IPS-15b (cell line): Measurements from ENCODE around the gene PCID2.

Source experiments
- H3K27me3 ChIP-seq: one replicate; pipeline ENCODE4 v1.6.1; 2013; ENCODE audit warnings: low read length; ENCODE audit not compliant: control insufficient read depth, insufficient read depth
- H3K36me3 ChIP-seq: one replicate; pipeline ENCODE4 v1.6.1; 2013; ENCODE audit warnings: low read length; ENCODE audit not compliant: control insufficient read depth, insufficient read depth
- H3K4me1 ChIP-seq: one replicate; pipeline ENCODE4 v1.6.1; 2013; ENCODE audit warnings: mild to moderate bottlenecking, low read length; ENCODE audit not compliant: control insufficient read depth, insufficient read depth
- H3K4me3 ChIP-seq: one replicate; pipeline ENCODE4 v1.5.1; 2013; ENCODE audit warnings: low read depth, low read length
- H3K9ac ChIP-seq: one replicate; pipeline ENCODE4 v1.6.1; 2013; ENCODE audit warnings: low read depth, mild to moderate bottlenecking, low read length
- H3K9me3 ChIP-seq: one replicate; pipeline ENCODE4 v1.6.1; 2013; ENCODE audit warnings: mild to moderate bottlenecking, low read length; ENCODE audit not compliant: control insufficient read depth, insufficient read depth

The PCID2 gene

DNA sequence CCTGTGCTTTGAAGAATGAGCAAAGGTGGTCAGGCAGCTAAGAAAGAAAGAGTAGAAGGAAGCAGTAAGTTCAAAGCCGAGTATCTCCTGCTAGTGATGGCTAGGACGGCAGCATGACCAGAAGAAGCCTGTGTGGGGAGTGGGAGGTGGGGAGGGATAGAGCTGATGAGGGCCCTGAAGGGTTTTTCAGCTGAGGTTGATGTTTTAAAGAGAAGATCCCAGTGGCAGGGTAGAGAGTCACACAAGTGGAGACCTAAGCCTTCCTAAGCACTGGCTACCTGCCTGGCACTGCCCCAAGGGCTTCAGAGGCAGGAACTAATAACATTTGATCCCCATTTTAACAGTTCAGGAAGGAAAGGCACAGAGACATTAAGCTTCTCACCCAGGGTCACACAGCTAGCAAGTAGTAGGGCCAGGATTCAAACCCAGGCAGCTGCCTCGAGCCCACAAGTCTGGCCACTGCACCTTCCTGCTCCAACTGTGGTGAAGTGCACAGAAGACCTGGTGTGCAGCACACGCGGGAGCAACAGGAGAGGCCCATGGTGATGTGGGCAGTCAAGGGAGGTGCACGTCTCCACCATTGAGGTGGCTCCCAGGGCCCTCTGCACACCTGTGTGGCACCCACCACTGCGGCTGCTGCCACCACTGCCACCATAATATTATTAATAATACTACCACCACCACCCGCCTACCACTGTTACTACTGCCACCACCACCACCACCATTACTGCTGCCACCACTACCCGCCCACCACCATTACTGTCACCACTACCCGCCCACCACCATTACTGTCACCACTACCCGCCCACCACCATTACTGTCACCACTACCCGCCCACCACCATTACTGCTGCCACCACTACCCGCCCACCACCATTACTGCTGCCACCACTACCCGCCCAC is 23.1 kb upstream of the PCID2 start:
- Histone ChIP-seq H3K9me3 (no peaks in the 10 kb centered on the region), H3K9ac (no peak overlapping the region), H3K4me1 (no peaks in the 10 kb centered on the region), H3K36me3 (peaks cover 29% of the 10 kb centered on the region), H3K27me3 (no peaks in the 10 kb centered on the region), H3K4me3 (no peak overlapping the region)

DNA sequence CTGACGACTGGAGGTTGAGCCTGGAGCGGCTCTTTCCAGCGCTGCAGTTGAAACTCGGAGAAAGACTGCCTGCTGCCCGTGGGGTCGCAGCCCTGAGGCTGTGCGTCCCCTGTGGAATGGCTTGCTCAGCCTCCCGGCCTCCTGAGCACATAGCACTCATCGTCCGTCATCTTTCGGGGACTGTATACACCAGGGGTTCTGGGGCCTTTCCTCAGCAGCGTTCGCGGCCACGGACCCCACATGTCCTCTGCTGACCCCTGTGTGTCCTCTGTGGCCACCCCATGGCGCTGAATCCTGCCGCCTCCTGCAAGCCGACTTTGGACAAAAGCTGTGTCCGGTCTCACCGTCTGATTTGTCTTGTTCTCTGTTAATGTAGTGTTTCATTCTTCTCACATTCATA is 21.3 kb upstream of the PCID2 start:
- Histone ChIP-seq H3K9ac (no peak overlapping the region), H3K27me3 (no peaks in the 10 kb centered on the region), H3K4me1 (no peaks in the 10 kb centered on the region), H3K36me3 (peaks cover 38% of the 10 kb centered on the region), H3K9me3 (no peaks in the 10 kb centered on the region), H3K4me3 (no peak overlapping the region)

- Histone ChIP-seq H3K4me1 (no peaks in the 10 kb centered on the region), H3K27me3 (no peaks in the 10 kb centered on the region), H3K9ac (no peak overlapping the region), H3K9me3 (no peaks in the 10 kb centered on the region), H3K36me3 (peaks cover 38% of the 10 kb centered on the region), H3K4me3 (no peak overlapping the region)
Measured at GRCh38 chr13:113229161-113229560, 20.7 kb upstream of the PCID2 start.

DNA sequence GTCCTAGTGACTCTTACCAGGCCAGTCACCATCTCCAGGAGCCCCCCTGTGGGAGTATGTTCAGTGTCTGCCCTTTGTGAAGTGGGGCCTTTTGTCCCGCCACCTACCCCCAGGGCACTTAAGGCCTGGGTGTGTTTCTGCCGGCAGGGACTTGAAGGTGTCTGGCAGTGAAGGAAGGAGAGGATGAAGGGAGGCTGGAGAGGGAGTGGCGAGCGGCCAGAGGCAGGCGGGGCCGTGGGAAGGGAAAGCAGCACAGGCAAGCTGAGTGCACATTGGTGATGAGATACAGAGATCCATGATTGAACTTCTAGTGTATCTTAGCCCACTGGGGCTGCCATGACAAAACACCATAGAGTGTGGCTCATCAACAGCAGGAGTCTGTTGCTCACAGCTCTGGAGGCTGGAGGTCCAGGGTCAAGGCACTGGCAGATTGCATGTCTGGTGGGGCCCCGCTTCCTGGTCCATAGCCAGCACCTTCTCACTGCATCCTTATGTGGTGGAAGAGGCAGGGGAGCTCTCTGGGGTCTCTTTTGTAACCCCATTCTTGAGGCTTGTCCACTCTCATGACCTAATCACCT is 18.5 kb upstream of the PCID2 start:
- H3K4me3 ChIP-seq, result no peak overlapping the region
- H3K4me1 ChIP-seq, result no peaks in the 10 kb centered on the region
- H3K27me3 ChIP-seq, result no peaks in the 10 kb centered on the region
- H3K36me3 ChIP-seq, result peaks cover 53% of the 10 kb centered on the region
- no peak overlapping the region for H3K9ac ChIP-seq
- H3K9me3 ChIP-seq, result no peaks in the 10 kb centered on the region

DNA sequence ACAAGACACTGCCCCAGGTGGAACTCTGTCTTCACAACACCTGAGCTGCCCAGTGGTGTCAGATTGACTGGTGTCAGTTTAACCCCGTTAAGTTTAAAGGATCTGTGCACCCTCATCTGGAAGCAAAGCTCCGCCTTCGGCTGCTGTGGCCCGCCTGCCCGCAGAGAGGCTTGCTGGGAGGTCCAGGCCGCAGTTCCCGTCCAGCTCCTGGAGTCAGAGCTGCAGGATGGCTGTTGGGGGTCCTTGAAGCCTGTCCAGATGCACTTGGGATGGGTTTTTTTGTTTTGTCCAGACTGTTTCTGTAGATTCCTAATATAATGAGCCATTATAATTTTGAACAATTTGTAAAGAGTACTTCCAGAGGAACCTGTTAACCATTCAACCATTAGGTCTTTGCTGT is 17.0 kb upstream of the PCID2 start:
- H3K36me3 ChIP-seq, result peaks cover 52% of the 10 kb centered on the region

GRCh38 chr13:113224486-113224885 is 16.0 kb upstream of the PCID2 start:
- Histone ChIP-seq H3K4me3 (no peak overlapping the region), H3K9ac (no peak overlapping the region), H3K4me1 (no peaks in the 10 kb centered on the region), H3K27me3 (no peaks in the 10 kb centered on the region), H3K9me3 (no peaks in the 10 kb centered on the region), H3K36me3 (peaks cover 51% of the 10 kb centered on the region)

More for the DNA sequence above, 17.0 kb upstream of the PCID2 start:
- no peaks in the 10 kb centered on the region for H3K4me1 ChIP-seq
- no peak overlapping the region for H3K4me3 ChIP-seq
- H3K27me3 ChIP-seq, result no peaks in the 10 kb centered on the region
- no peaks in the 10 kb centered on the region for H3K9me3 ChIP-seq
- no peak overlapping the region for H3K9ac ChIP-seq

GRCh38 chr13:113223070-113223469 is 14.6 kb upstream of the PCID2 start:
- Histone ChIP-seq H3K9ac (no peak overlapping the region), H3K9me3 (no peaks in the 10 kb centered on the region), H3K36me3 (peaks cover 45% of the 10 kb centered on the region), H3K4me1 (no peaks in the 10 kb centered on the region), H3K27me3 (no peaks in the 10 kb centered on the region), H3K4me3 (no peak overlapping the region)

- Histone ChIP-seq H3K36me3 (peaks cover 37% of the 10 kb centered on the region), H3K9ac (no peak overlapping the region), H3K4me3 (no peak overlapping the region)
Measured at GRCh38 chr13:113220877-113221276, 12.4 kb upstream of the PCID2 start.

GRCh38 chr13:113220141-113220598 is 11.7 kb upstream of the PCID2 start:
- no peak overlapping the region for H3K9ac ChIP-seq
- peaks cover 12% of the 10 kb centered on the region for H3K4me1 ChIP-seq
- H3K27me3 ChIP-seq, result no peaks in the 10 kb centered on the region
- no peak overlapping the region for H3K4me3 ChIP-seq
- peaks cover 30% of the 10 kb centered on the region for H3K36me3 ChIP-seq
- no peaks in the 10 kb centered on the region for H3K9me3 ChIP-seq

More at GRCh38 chr13:113220877-113221276, 12.4 kb upstream of the PCID2 start:
- H3K27me3 ChIP-seq, result no peaks in the 10 kb centered on the region
- H3K9me3 ChIP-seq, result no peaks in the 10 kb centered on the region
- peaks cover 10% of the 10 kb centered on the region for H3K4me1 ChIP-seq

DNA sequence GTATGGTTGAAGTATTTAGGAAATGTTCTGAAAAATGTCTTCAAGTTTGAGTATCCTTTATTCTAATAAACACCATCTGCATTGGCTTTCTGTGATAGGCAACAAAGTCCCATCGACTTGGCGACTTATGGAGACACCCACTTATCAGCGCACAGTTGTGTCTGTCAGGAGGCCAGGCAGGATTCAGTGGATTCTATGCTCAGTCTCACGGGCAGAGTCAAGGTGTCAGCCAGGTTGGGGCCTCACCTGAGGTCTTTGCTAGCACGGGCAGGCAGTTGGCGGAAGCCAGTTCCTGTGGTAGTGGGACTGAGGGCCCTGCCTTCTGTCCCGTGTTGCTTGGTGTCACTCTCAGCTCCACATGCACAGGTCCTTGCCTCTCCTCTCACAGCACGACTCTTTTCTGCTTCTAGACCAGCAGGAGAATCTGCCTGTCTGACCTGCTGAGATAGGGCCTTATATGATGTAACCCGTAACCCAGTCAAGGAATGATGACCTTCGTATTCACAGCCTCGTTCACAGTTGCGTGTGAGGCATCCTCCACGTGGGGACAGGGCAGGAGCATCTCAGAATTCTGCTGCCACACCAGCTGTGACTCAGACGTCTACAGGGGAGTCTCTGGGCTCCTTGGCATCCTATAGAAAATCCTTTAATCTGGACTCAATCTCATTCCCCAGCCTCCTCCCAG is 10.9 kb upstream of the PCID2 start:
- Histone ChIP-seq H3K4me1 (peaks cover 12% of the 10 kb centered on the region), H3K9ac (no peak overlapping the region), H3K36me3 (peaks cover 27% of the 10 kb centered on the region)

GRCh38 chr13:113218586-113218985 is 10.1 kb upstream of the PCID2 start:
- no peak overlapping the region for H3K9ac ChIP-seq
- peaks cover 24% of the 10 kb centered on the region for H3K36me3 ChIP-seq
- no peaks in the 10 kb centered on the region for H3K27me3 ChIP-seq
- H3K9me3 ChIP-seq, result no peaks in the 10 kb centered on the region
- peaks cover 12% of the 10 kb centered on the region for H3K4me1 ChIP-seq
- no peak overlapping the region for H3K4me3 ChIP-seq

More for the DNA sequence above, 10.9 kb upstream of the PCID2 start:
- Histone ChIP-seq H3K9me3 (no peaks in the 10 kb centered on the region), H3K27me3 (no peaks in the 10 kb centered on the region), H3K4me3 (no peak overlapping the region)
